ENCODE results near the gene TTC12. TPM values are rescaled to one million over a fixed set of nuclear protein-coding genes. Genes with fewer than 3 reads are reported as not detected.

TTC12 gene
- total and polyA plus RNA-seq, 8 donors = 12.4 to 42.4 (median 31.4) TPM

DNA sequence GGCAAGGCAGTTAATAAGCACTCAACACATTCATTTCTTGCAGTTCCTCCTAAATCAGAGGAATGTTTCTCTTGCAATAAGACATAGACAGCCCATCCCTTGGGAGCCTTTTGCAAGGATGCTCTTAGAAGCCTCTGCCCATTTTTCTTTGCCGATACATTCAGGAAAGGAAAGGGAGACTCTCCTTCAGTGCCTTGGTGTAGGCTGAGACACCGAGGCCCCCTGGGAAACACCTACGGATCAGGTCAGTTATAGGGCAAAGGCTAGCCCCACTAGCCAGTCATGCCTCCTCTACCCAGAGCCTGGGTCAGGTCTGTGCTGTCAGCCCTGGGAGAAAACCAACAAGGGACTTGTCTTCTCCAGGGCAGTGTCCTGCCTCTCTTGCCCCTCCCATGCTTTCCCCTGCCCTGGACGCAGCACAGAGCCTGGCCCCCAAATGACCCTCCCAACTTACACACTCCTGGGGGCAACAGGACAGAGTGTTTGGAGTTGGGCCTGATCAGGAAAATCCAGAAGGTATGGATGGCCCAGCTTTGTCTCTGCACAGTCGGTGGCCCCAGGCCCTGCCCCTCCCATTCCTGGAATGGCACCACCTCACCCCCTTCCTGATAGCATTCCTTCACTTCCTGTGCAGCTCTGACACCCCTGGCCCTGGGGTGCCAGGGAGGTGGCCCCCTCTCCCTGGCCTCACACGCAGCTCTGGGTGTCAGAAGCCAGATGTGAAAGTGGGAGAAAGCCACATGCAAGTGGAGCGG is 91.5 kb downstream of the TTC12 start:
- Histone ChIP-seq H3K9me3 (no peaks in the 10 kb centered on the region), H3K27me3 (no peaks in the 10 kb centered on the region), H3K4me3 (no peak overlapping the region), H3K27ac (no peak overlapping the region), H3K36me3 (no peaks in the 10 kb centered on the region), H3K4me1 (no peaks in the 10 kb centered on the region)
- TF ChIP-seq, protein P1, sequence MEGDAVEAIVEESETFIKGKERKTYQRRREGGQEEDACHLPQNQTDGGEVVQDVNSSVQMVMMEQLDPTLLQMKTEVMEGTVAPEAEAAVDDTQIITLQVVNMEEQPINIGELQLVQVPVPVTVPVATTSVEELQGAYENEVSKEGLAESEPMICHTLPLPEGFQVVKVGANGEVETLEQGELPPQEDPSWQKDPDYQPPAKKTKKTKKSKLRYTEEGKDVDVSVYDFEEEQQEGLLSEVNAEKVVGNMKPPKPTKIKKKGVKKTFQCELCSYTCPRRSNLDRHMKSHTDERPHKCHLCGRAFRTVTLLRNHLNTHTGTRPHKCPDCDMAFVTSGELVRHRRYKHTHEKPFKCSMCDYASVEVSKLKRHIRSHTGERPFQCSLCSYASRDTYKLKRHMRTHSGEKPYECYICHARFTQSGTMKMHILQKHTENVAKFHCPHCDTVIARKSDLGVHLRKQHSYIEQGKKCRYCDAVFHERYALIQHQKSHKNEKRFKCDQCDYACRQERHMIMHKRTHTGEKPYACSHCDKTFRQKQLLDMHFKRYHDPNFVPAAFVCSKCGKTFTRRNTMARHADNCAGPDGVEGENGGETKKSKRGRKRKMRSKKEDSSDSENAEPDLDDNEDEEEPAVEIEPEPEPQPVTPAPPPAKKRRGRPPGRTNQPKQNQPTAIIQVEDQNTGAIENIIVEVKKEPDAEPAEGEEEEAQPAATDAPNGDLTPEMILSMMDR (IDR thresholded peaks at IDR 0.05) = no peak
- DNase-seq (no peak), ATAC-seq (no peak)
- intact Hi-C loops (cut with DNase I) = no loop called here

DNA sequence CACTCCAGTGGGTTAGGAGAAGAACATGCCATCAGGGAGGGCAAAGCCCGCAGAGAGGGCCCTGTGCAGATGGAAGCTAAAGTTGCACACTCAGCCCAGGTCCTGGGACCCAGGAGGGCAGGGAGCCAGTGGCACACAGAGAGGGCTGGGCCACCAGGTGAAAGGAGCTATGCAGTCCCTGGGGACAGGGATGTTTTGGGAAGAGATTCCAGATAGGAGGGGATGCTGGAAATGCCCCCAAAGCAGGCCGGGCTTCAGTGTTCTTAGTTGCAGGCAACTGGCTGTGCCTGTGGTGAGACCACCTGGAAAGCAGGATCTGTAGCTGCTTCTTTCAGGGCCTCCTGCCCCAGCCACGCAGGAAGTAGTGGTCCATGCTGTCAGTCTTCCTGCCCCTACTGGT is 92.8 kb downstream of the TTC12 start:
- Histone ChIP-seq H3K4me1 (no peaks in the 10 kb centered on the region), H3K4me3 (no peak overlapping the region), H3K27me3 (no peaks in the 10 kb centered on the region), H3K36me3 (no peaks in the 10 kb centered on the region), H3K9me3 (no peaks in the 10 kb centered on the region), H3K27ac (no peak overlapping the region)
- ATAC-seq (no peak), DNase-seq (no peak)
- TF ChIP-seq, protein P1 (IDR thresholded peaks at IDR 0.05) = no peak
- intact Hi-C loops (cut with DNase I) = no loop called here

DNA sequence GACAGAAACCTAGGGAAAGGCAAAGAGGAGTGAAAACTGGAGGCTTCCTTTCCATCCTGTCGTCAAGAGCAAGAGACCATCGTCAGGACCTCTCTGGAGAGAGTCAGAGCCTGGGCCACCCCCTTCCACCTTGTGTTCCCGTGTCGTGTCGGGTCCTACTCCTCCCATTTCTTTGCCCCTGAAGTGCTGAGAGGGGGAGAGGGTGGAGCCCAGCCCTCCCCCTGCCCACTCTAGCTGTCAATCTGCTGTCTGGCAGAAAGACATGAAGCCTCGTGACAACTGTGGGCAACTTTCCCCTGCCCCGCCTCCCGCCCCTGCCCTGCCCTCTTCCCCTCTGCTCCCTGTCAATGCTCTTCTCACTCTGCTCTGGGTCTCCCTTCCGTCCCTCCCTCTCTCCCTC is 93.8 kb downstream of the TTC12 start:
- intact Hi-C loops (cut with DNase I) = no loop called here
- H3K27ac ChIP-seq = no peak overlapping the region
- no peaks in the 10 kb centered on the region for H3K36me3 ChIP-seq
- DNase-seq = no peak
- H3K27me3 ChIP-seq = no peaks in the 10 kb centered on the region
- H3K4me3 ChIP-seq = no peak overlapping the region
- no peak for ATAC-seq
- H3K9me3 ChIP-seq = no peaks in the 10 kb centered on the region
- H3K4me1 ChIP-seq = no peaks in the 10 kb centered on the region
- TF ChIP-seq, protein P1 (IDR thresholded peaks at IDR 0.05) = no peak

DNA sequence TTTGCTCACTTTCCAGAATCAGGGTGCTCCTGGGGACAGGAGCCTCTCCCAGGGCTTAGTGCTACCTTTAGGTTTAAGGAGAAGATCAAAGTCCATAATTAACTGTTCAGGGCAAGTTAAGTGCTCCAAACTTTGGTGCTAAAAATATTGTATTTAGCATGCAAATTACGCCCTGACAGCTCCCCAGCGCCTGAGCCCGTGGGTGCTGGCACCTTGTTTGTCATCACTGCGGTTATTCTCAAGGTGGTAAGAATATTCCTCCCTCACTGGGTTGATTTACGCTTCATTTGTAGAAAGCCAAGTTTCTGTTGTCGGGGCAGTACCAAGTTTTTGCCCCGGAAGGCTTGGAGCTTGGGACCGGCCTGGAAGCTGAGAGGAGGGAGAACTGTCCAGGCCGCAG is 94.5 kb downstream of the TTC12 start:
- TF ChIP-seq, protein P1 (IDR thresholded peaks at IDR 0.05) = no peak
- ATAC-seq = no peak
- intact Hi-C loops (cut with DNase I) = no loop called here

DNA sequence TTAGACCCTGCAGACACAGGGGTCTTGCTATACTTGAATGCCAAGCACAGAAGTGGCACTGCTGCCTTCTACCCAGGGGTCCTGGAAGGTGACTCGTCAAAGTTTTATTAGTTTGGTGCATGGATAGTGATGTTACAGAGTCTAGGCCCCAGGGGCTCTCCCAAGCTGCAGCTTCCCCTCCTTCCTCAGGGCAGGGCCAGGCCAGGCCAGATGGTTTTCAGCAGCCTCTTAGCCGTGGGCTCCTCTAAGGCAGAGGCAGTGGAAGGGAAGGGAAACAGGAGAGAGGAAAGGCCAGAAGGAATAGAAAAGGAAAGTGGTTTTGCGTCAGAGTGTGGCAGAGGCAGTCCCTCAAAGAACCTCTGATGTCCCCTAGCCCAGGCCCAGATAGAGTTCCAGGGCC is 95.1 kb downstream of the TTC12 start:
- Histone ChIP-seq H3K27me3 (no peaks in the 10 kb centered on the region), H3K4me1 (no peaks in the 10 kb centered on the region), H3K4me3 (no peak overlapping the region), H3K36me3 (no peaks in the 10 kb centered on the region), H3K27ac (no peak overlapping the region), H3K9me3 (no peaks in the 10 kb centered on the region)
- TF ChIP-seq, protein P1 (IDR thresholded peaks at IDR 0.05) = no peak
- intact Hi-C loops (cut with DNase I) = no loop called here
- ATAC-seq (no peak), DNase-seq (no peak)

More for the DNA sequence above, 94.5 kb downstream of the TTC12 start:
- no peaks in the 10 kb centered on the region for H3K4me1 ChIP-seq
- H3K36me3 ChIP-seq = no peaks in the 10 kb centered on the region
- no peaks in the 10 kb centered on the region for H3K27me3 ChIP-seq
- H3K9me3 ChIP-seq = no peaks in the 10 kb centered on the region
- no peak for DNase-seq
- no peak overlapping the region for H3K27ac ChIP-seq
- H3K4me3 ChIP-seq = no peak overlapping the region

Measured in left lung (tissue), 10 donors.